Ascending aorta (tissue), 2 donors: Measurements from ENCODE around the gene METTL25B. TPM values are rescaled to one million over a fixed set of nuclear protein-coding genes. Genes with fewer than 3 reads are reported as not detected.

Experiments used
- DNase-seq, 2 donors: peaks; one replicate each; pipeline ENCODE4 v3.0.0-alpha.2; 2019; ENCODE audit warnings: low spot score in 2 of 2
- H3K27ac ChIP-seq, 2 donors: fragments of 200-600 bp; sonication (generic); one replicate each; pipeline ENCODE4 v1.5.1; 2016 to 2017; ENCODE audit warnings: mild to moderate bottlenecking in 1 of 2
- H3K27me3 ChIP-seq: fragments of 200-600 bp; sonication (generic); one replicate; pipeline ENCODE4 v1.5.1; 2017
- H3K36me3 ChIP-seq, 2 donors: fragments of 200-600 bp; sonication (generic); one replicate each; pipeline ENCODE4 v1.5.1; 2016
- H3K4me1 ChIP-seq, 2 donors: fragments of 200-600 bp; sonication (generic); one replicate each; pipeline ENCODE4 v1.5.1; 2016 to 2017; ENCODE audit warnings: mild to moderate bottlenecking in 1 of 2
- H3K4me3 ChIP-seq, 2 donors: fragments of 200-600 bp; sonication (generic); one replicate each; pipeline ENCODE4 v1.5.1; 2016 to 2017; ENCODE audit warnings: mild to moderate bottlenecking in 1 of 2
- H3K9me3 ChIP-seq, 2 donors: fragments of 200-600 bp; sonication (generic); one replicate each; pipeline ENCODE4 v1.5.1; 2016
- CTCF ChIP-seq, 3 experiments: fragments of 200-600 bp in 2 of 3; fragments of 450-650 bp in 1 of 3; sonication (generic) in 2 of 3; IDR thresholded peaks; one replicate each; pipeline ENCODE4 v1.5.1; 2016 to 2019; ENCODE audit warnings: antibody characterized with exemption in 3 of 3, mild to moderate bottlenecking in 1 of 3, moderate library complexity in 1 of 3
- intact Hi-C: fragments of 100-400 bp; cut with DNase I; formaldehyde crosslinking; loops from one replicate; pipeline ENCODE4 v1.15.1; 2023
- total RNA-seq: library from RNA; depleted of rRNA; stranded (reverse); fragments of >200 nt; gene quantifications from one replicate; pipeline ENCODE4 v1.1.0, GENCODE V29; 2016

METTL25B gene
- total RNA-seq, 1 donor from 2014 or later, result 9.9 TPM

DNA sequence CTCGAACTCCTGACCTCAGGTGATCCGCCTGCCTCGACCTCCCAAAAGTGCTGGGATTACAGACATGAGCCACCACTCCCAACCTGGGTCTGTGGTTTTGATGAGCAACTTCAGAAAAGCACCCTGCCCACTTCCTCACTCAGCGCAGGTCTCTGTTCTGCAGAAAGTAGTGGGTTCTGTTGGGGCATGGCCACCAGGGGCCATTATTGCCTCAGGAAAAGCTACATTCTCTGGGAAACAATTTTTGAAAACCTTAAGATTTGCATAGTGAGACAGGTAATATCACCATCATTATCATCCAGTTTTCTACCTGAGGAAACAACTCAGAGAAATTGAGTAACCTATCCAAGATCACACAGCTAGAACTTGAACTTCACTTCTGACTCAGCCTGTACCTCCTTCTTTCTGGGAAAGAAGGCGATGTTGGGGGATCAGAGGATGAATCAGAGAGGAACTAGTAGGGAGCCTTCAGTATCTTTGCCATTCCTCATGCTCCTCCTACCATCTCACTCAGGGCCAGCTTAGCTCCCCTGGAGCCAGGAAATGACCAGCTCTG, 44.0 kb upstream of the METTL25B start:
- Histone ChIP-seq H3K27ac (no peak overlapping the region), H3K4me1 (peaks cover 0 to 2% of the 10 kb centered on the region in 2 donors), H3K4me3 (no peak overlapping the region), H3K27me3 (no peaks in the 10 kb centered on the region), H3K9me3 (no peaks in the 10 kb centered on the region), H3K36me3 (no peaks in the 10 kb centered on the region)
- TF ChIP-seq CTCF (IDR thresholded peaks at IDR 0.05), result no peak
- intact Hi-C loops, result no loop called here
- no peak for DNase-seq

GRCh38 chr1:156689035-156689952, 39.0 kb upstream of the METTL25B start:
- no peaks in the 10 kb centered on the region for H3K9me3 ChIP-seq
- H3K27ac ChIP-seq, result no peak overlapping the region
- TF ChIP-seq CTCF (IDR thresholded peaks at IDR 0.05), result peak; percentile 92 to 97 (median 95)
- no peaks in the 10 kb centered on the region for H3K36me3 ChIP-seq
- peak overlapping the region in 1 of 2 donors; percentile 41 for H3K4me3 ChIP-seq
- H3K4me1 ChIP-seq, result peaks cover 3 to 8% of the 10 kb centered on the region in 2 donors
- peak in 1 of 2 donors; percentile 89 for DNase-seq
- H3K27me3 ChIP-seq, result peaks cover 8% of the 10 kb centered on the region
- intact Hi-C loops, result loop anchor here (1.0 kb wide), 2 partner anchors 17 to 36 kb away; no protein-coding TSS in a partner anchor

GRCh38 chr1:156689953-156690674, 38.2 kb upstream of the METTL25B start:
- Histone ChIP-seq H3K27ac (no peak overlapping the region), H3K27me3 (peaks cover 8% of the 10 kb centered on the region), H3K4me1 (peaks cover 3 to 8% of the 10 kb centered on the region in 2 donors), H3K9me3 (no peaks in the 10 kb centered on the region), H3K4me3 (peak overlapping the region in 1 of 2 donors; percentile 41), H3K36me3 (no peaks in the 10 kb centered on the region)
- no peak for TF ChIP-seq CTCF (IDR thresholded peaks at IDR 0.05)
- intact Hi-C loops, result loop anchor here (1.0 to 10.0 kb wide), 3 partner anchors 16 to 205 kb away; partner anchors contain the start of gene PEAR1
- no peak for DNase-seq

- Histone ChIP-seq H3K9me3 (no peaks in the 10 kb centered on the region), H3K27me3 (peaks cover 8% of the 10 kb centered on the region), H3K4me1 (peaks cover 3 to 8% of the 10 kb centered on the region in 2 donors), H3K4me3 (no peak overlapping the region), H3K36me3 (no peaks in the 10 kb centered on the region), H3K27ac (no peak overlapping the region)
- DNase-seq, result no peak
- no peak for TF ChIP-seq CTCF (IDR thresholded peaks at IDR 0.05)
- intact Hi-C loops, result loop anchor here (10.0 kb wide), 1 partner anchor 204 kb away; the partner anchor contains the start of gene PEAR1
These were observed 37.6 kb upstream of the METTL25B start for GRCh38 chr1:156690675-156691036.

- TF ChIP-seq CTCF (IDR thresholded peaks at IDR 0.05), result no peak
- no peak overlapping the region for H3K4me3 ChIP-seq
- peaks cover 8% of the 10 kb centered on the region for H3K27me3 ChIP-seq
- intact Hi-C loops, result loop anchor here (10.0 kb wide), 1 partner anchor 204 kb away; the partner anchor contains the start of gene PEAR1
- H3K27ac ChIP-seq, result no peak overlapping the region
- H3K36me3 ChIP-seq, result no peaks in the 10 kb centered on the region
- peaks cover 3 to 8% of the 10 kb centered on the region in 2 donors for H3K4me1 ChIP-seq
- H3K9me3 ChIP-seq, result no peaks in the 10 kb centered on the region
- DNase-seq, result no peak
These were observed 37.1 kb upstream of the METTL25B start for GRCh38 chr1:156691191-156691590.
